ENCODE results near the gene SEMA3C.

Gene SEMA3C

DNA sequence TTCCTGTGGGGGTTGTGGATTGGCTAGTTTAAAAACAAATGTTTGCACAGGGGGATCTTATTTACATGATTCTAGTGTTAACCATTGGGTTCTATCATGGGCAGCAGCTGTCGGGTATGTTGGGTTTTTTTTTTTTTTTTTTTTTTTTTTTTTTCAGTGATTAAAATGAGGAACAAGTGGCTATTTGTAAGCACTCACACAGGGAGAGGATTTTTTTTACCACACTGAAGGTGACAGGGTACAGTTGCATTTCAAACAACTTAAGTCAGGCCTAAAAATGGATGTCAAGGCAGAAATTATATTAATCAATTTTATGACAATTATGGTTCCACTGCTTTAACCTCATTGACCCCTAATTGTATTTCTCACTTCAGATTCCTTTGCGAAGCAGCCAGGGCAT, 187.6 kb downstream of the SEMA3C start:
- no peak for DNase-seq

DNA sequence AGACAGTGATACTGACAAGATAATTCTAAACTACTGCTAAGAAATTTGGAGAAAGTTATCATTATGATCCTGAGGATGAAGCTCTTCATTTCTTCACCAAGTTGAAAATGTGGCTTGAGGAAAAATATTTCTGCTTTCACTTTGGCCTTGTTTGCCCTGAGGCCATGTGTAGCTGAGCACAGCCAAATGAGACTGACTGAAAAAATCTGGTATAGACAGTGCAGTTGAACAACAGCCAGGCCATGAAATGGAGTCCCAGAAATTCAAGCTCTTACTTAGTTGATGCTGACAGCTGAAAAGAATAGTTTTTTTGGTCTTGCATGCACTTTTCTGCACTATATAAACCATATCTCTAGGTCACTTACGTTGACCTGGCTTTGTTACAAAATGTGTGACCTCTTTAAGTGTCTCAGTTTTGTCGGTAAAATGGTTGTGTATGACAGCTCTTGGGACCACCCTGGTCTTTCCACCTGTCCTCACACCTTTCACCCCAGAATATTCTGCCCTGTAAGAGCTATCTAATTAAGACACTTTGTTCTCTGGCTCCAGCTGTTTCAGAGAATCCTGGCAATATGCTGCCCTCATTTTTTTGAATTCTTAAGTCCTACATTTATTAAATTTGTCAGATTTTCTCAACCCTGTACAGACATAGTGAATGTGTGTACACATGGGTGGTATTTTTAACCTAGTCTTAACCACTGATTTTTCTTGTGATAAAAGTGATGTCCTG, 189.1 kb downstream of the SEMA3C start:
- DNase-seq: no peak

DNA sequence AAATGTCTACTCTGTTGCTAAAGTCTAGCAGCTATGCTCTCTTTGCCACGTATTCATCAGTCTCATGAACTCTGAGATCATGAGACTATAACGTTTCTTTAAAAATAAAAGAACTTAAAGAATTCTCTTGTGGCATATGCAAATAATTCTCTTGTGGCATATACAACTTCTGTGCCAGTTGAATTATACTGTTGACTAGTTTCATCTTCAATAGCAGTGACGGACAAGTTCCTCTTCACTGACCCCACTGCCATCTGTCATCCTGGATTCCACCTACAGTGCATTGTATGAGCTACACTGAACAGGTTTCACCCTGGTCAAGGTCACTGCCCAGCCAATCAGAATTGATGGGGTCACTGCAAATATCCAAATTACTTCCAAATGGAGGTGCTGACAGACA, 192.2 kb downstream of the SEMA3C start:
- no peak for DNase-seq

DNA sequence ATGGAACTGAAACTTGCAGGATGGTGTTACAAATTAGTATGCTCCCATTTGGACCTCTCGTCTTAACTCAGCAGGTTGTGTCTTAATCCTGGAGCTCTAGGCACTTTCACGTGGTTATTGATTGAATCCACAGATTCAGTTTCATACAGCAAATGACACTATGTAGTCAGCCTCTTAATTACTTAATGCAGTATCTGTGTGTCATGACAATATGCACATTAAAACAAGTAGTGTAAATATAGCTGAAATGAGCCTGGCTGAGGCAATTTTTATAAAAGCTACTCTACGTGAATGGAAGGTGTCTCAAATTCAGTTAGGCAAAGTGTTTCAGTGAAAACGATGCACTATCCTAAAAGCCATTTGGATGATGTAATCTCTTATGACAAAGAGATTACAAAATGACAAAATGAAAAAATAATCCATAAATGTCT, 193.7 kb downstream of the SEMA3C start:
- DNase-seq: no peak

GRCh38 chr7:80724249-80724871, 194.5 kb downstream of the SEMA3C start:
- DNase-seq: no peak

DNA sequence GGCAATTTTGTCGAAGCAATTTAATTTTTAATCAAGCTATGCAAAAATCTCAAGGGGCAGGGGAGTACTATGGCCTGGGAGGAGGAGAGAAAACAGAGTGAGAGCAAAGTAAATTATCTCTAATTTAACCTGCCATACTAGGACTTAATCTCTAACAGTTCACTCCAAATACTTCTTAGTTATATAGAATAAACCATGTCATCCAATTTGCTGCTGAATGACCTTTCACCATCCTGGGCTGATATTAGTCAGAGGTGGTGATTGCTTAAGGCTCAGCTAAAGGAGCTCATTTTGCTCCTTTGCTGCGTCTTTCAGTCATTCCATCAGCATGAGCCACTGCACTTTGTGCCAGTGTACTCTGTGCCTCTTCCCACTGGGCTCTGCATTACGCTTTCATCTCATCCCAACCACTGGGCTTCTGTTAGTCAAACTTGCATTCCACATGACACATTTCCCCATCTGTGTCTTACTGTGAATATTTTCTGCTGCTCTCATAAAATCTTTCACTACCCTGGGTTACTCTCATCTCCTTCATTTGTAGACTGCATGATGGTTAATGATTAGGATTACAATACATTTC, 196.1 kb downstream of the SEMA3C start:
- no peak for DNase-seq

DNA sequence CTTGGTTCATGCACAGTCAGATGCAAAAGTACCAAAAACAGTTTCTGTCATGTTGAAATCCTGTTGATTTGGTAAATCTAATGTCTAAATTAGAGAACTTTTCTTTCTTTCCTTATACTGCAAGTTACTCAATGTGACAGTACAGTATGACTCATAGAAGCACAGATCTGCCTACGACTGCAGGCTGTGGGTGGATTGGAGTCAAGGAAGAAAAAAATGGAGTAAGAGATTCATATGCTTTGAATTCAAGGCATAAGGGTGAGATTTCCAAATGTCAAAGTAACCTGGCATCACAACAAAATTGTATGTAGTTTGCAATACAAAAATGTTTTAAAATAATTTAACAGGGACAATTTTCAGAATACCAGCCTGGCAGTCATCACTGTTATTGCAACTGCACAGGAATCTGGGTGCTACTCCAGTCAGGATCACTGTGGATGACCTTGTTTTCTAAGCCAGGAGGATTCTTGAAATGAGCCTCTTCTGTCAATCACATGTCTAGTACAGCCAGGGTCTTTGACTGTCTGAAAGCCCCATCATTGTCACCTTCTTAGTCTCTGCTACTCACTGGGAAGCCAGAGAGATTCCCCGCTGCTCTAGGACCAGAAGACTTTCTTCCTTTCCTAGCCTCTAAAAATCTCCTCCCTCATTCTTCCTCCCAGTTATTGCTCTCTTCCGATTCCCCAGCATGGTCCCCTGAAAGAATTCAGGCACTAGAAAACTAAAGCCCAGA, 196.8 kb downstream of the SEMA3C start:
- no peak for DNase-seq

- no peak for DNase-seq
Observed at GRCh38 chr7:80720146-80720545, 198.7 kb downstream of the SEMA3C start.

DNA sequence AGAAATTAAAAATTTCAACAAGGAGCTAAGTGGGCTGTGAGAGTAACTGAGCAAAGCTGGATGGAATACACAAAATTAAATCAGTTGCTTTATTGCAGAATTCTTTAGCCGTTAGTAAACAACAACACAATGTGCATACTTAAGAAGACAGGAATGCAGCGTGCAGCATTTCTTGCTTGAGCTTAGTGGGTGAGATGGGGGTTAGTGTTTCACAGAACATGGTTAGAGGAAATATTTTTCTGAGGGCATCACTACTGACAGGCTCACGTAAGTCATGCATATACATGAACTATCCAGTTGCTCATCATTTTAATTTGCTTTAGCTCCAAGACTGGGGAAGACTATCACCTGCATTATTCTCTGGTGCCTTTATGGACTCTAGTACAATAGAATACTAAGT, 199.6 kb downstream of the SEMA3C start:
- no peak for DNase-seq

DNA sequence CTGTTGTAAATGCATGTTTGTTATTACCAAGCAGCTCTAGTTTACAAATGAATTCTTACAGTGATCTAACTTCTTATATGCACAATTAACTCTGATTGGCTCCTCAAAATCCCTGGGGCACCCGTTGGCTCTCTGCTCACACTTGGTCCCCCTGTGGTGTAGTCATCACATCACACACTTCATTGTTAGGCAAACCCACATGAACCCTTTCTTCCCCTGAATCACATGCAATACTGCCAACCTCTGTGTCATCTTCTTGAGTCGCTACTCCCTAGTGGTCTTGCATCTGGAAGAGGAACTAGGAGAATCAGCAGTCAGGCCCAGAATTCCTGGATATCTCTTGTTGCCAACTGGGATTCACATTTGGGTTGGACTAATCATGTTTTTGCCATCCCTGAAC, 207.3 kb downstream of the SEMA3C start:
- DNase-seq: no peak

DNA sequence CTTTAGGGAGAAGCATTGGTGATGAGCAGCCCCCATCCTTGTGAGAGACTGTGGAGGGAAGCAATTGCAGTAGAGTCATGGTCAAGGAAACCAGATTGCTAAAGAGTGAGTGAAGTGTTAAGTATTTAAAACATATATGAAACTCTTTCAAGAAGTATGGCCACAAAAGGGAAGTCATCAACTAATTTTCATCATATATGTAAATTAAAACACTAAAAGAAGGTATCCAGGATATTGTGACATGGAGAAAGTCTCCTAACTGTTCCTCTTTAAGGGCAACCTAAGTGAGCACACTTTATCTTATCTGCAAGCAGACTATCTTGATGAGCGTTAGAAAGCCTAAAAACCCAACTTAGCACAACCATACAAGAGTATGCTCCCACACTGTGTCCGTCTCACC, 210.7 kb downstream of the SEMA3C start:
- no peak for DNase-seq

- no peak for DNase-seq
Observed at GRCh38 chr7:80707318-80707717, 211.5 kb downstream of the SEMA3C start.

GRCh38 chr7:80705130-80705781, 213.6 kb downstream of the SEMA3C start:
- no peak for DNase-seq

GRCh38 chr7:80703272-80703671, 215.6 kb downstream of the SEMA3C start:
- DNase-seq: no peak

- no peak for DNase-seq
Observed at GRCh38 chr7:80699721-80700256, 219.1 kb downstream of the SEMA3C start.

- DNase-seq: peak; percentile 83
Observed at GRCh38 chr7:80699045-80699638, 219.7 kb downstream of the SEMA3C start.

Measured in DMS79 treated with DMSO at 0.1 percent for 48 hours (cell line).